Keratinocyte (primary cell): Measurements from ENCODE around the gene POU2AF2.

ENCODE experiments used
- CTCF ChIP-seq, 3 experiments: IDR thresholded peaks in 1 of 3; conservative IDR thresholded peaks in 1 of 3; optimal IDR thresholded peaks in 1 of 3; 2 replicates in 2 of 3; 3 replicates in 1 of 3; pipeline versions ENCODE3 to v1.5.1; 2011; ENCODE audit warnings: low read length in 3 of 3, mild to moderate bottlenecking in 3 of 3, moderate library complexity in 2 of 3, control low read depth in 1 of 3, inconsistent platforms in 1 of 3; ENCODE audit not compliant: insufficient read depth in 2 of 3; ENCODE audit errors: extremely low read depth in 1 of 3
- EZH2 ChIP-seq: IDR thresholded peaks from one replicate; pipeline ENCODE4 v1.6.1; 2012; ENCODE audit warnings: inconsistent platforms, mild to moderate bottlenecking, low read length, moderate library complexity

- TF ChIP-seq CTCF (optimal IDR thresholded peaks at IDR 0.05 in 1 of 3, IDR thresholded peaks at IDR 0.05 in 1 of 3, conservative IDR thresholded peaks at IDR 0.05 in 1 of 3; ENCODE audit: extremely low read depth in 1 of 3, insufficient read depth in 2 of 3, low read length in 3 of 3): no peak
- no peak for TF ChIP-seq EZH2
Measured at GRCh38 chr11:111253630-111254029, 8.1 kb downstream of the POU2AF2 start.
